A549 (cell line): Measurements from ENCODE around the gene RUFY2. TPM values are rescaled to one million over a fixed set of nuclear protein-coding genes. Genes with fewer than 3 reads are reported as not detected.
"Not testable (repeated sequence)": the region's sequence is repeated elsewhere in the genome, so short reads cannot be mapped to it uniquely, and the experiment has no call there.

Source experiments
- ATAC-seq, 2 experiments: fragments of 200-7000 bp in 1 of 2; fragments of >200 bp in 1 of 2; cut with Nextera tagmentation in 1 of 2; cut with Tn5 transposase in 1 of 2; 3 replicates each; pipeline versions ENCODE4 v1.8.0 to v1.9.1; 2018 to 2020; ENCODE audit warnings: mild to moderate bottlenecking in 1 of 2, moderate library complexity in 1 of 2
- CTCF ChIA-PET: fragments of 300-600 bp; sonication (Branson Sonifier 250); formaldehyde crosslinking; extraction: SDS; loops from one replicate; lab custom pipeline; 2021; ENCODE audit warnings: antibody characterized with exemption, inconsistent platforms; lab: Yijun Ruan, JAX
- POLR2A ChIA-PET: fragments of 350-600 bp; formaldehyde crosslinking; extraction: SDS; loops from one replicate; lab custom pipeline; 2021; ENCODE audit warnings: antibody characterized with exemption, inconsistent platforms; lab: Yijun Ruan, JAX
- DNase-seq, 2 experiments: peaks; one replicate each; pipeline versions ENCODE4 v3.0.0 to v3.0.0-alpha.2; 2011 to 2016; ENCODE audit warnings: low read depth in 1 of 2, low spot score in 1 of 2
- FAIRE-seq: peaks from 2 replicates; lab custom pipeline; 2011; peaks lifted over from hg19 to GRCh38; lab: Jason Lieb, UNC
- H3K27ac ChIP-seq, 2 experiments: fragments of >200 bp; sonication (Bioruptor Twin); formaldehyde crosslinking; 3 replicates each; pipeline ENCODE4 v1.5.1; 2016 to 2017
- H3K4me1 ChIP-seq: fragments of >200 bp; sonication (Bioruptor Twin); formaldehyde crosslinking; 3 replicates; pipeline ENCODE4 v1.6.1; 2016
- H3K4me2 ChIP-seq: fragments of >200 bp; sonication (Bioruptor Twin); formaldehyde crosslinking; 3 replicates; pipeline ENCODE4 v1.6.1; 2016
- H3K4me3 ChIP-seq: fragments of >200 bp; sonication (Bioruptor Twin); formaldehyde crosslinking; 3 replicates; pipeline ENCODE4 v1.5.1; 2016
- H3K9me3 ChIP-seq: fragments of >200 bp; sonication (Bioruptor Twin); formaldehyde crosslinking; 3 replicates; pipeline ENCODE4 v1.6.1; 2016
- BCL3 ChIP-seq: fragments of >200 bp; sonication (Bioruptor Twin); formaldehyde crosslinking; IDR thresholded peaks from 3 replicates; pipeline ENCODE4 v1.6.1; 2016
- BHLHE40 ChIP-seq: IDR thresholded peaks from 2 replicates; pipeline ENCODE4 v1.6.1; 2012; ENCODE audit warnings: low read depth, low read length, inconsistent platforms
- CBX2 ChIP-seq: fragments of 200-600 bp; sonication (generic); IDR thresholded peaks from 2 replicates; pipeline ENCODE4 v1.6.1; 2016; ENCODE audit warnings: low read depth, mild to moderate bottlenecking, borderline replicate concordance
- CBX8 ChIP-seq: fragments of 200-600 bp; sonication (generic); IDR thresholded peaks from 2 replicates; pipeline ENCODE4 v1.6.1; 2016
- CEBPB ChIP-seq, 2 experiments: fragments of >200 bp in 1 of 2; sonication (Bioruptor Twin) in 1 of 2; formaldehyde crosslinking in 1 of 2; IDR thresholded peaks; 2 replicates each; pipeline ENCODE4 v1.6.1; 2012 to 2016
- CHD4 ChIP-seq: fragments of 200-600 bp; sonication (generic); IDR thresholded peaks from 2 replicates; pipeline ENCODE4 v1.6.1; 2016; ENCODE audit warnings: antibody characterized with exemption, mild to moderate bottlenecking, borderline replicate concordance
- CTCF ChIP-seq: fragments of >200 bp; sonication (Bioruptor Twin); formaldehyde crosslinking; IDR thresholded peaks from 3 replicates; pipeline ENCODE4 v1.5.1; 2016
- EHMT2 ChIP-seq: fragments of 200-600 bp; sonication (generic); IDR thresholded peaks from 2 replicates; pipeline ENCODE4 v1.6.1; 2016; ENCODE audit warnings: antibody characterized with exemption, low read depth, mild to moderate bottlenecking, moderate library complexity
- ELK1 ChIP-seq: fragments of 150-350 bp; IDR thresholded peaks from 2 replicates; pipeline ENCODE4 v1.6.1; 2014; ENCODE audit warnings: low read depth, mild to moderate bottlenecking, low read length
- ESRRA ChIP-seq: fragments of 150-350 bp; IDR thresholded peaks from 2 replicates; pipeline ENCODE4 v1.6.1; 2014; ENCODE audit warnings: mild to moderate bottlenecking, low read length, borderline replicate concordance
- FOSB ChIP-seq: fragments of 250-450 bp; sonication (Bioruptor Pico); IDR thresholded peaks from 2 replicates; pipeline ENCODE4 v1.5.0; 2020; ENCODE audit warnings: mild to moderate bottlenecking, moderate library complexity
- FOXS1 ChIP-seq: fragments of 250-450 bp; sonication (Bioruptor Pico); IDR thresholded peaks from 2 replicates; pipeline ENCODE4 v1.5.0; 2020; ENCODE audit warnings: mild to moderate bottlenecking, moderate library complexity
- GATA3 ChIP-seq: IDR thresholded peaks from 2 replicates; pipeline ENCODE4 v1.6.1; 2012; ENCODE audit warnings: borderline replicate concordance
- HDAC2 ChIP-seq: fragments of 200-600 bp; sonication (generic); IDR thresholded peaks from 2 replicates; pipeline ENCODE4 v1.6.1; 2016
- HEYL ChIP-seq: fragments of 250-450 bp; sonication (Bioruptor Pico); IDR thresholded peaks from 2 replicates; pipeline ENCODE4 v1.8.0; 2021; ENCODE audit warnings: mild to moderate bottlenecking, moderate library complexity
- HOXA7 ChIP-seq: fragments of 250-450 bp; sonication (Bioruptor Pico); IDR thresholded peaks from 2 replicates; pipeline ENCODE4 v1.5.0; 2020; ENCODE audit warnings: mild to moderate bottlenecking, moderate library complexity
- HOXB5 ChIP-seq: fragments of 250-450 bp; sonication (Bioruptor Pico); IDR thresholded peaks from 2 replicates; pipeline ENCODE4 v1.5.0; 2020; ENCODE audit warnings: mild to moderate bottlenecking, moderate library complexity
- KDM5A ChIP-seq: fragments of 200-600 bp; sonication (generic); IDR thresholded peaks from 2 replicates; pipeline ENCODE4 v1.6.1; 2016; ENCODE audit warnings: antibody characterized with exemption, mild to moderate bottlenecking
- MAX ChIP-seq: IDR thresholded peaks from 2 replicates; pipeline ENCODE4 v1.6.1; 2012
- NFE2L2 ChIP-seq: fragments of 150-350 bp; conservative IDR thresholded peaks from 2 replicates; pipeline ENCODE4 v1.6.1; 2014; ENCODE audit warnings: low read length
- NPAS2 ChIP-seq: fragments of 250-450 bp; sonication (Bioruptor Pico); IDR thresholded peaks from 2 replicates; pipeline ENCODE4 v1.8.0; 2022; ENCODE audit warnings: mild to moderate bottlenecking, moderate library complexity, borderline replicate concordance
- NR3C1 ChIP-seq: fragments of >200 bp; sonication (Bioruptor Twin); formaldehyde crosslinking; IDR thresholded peaks from 3 replicates; pipeline ENCODE4 v1.6.1; 2017
- POLR2AphosphoS2 ChIP-seq: conservative IDR thresholded peaks from 2 replicates; pipeline ENCODE4 v1.6.1; 2012; ENCODE audit warnings: low read length, improper control_type of control experiment, inconsistent platforms
- RAD21 ChIP-seq, 2 experiments: fragments of >200 bp in 1 of 2; sonication (Bioruptor Twin) in 1 of 2; formaldehyde crosslinking in 1 of 2; IDR thresholded peaks in 1 of 2; conservative IDR thresholded peaks in 1 of 2; 2 replicates in 1 of 2; 3 replicates in 1 of 2; pipeline ENCODE4 v1.6.1; 2012 to 2018; ENCODE audit warnings: inconsistent platforms in 1 of 2
- RARB ChIP-seq: fragments of 250-450 bp; sonication (Bioruptor Pico); IDR thresholded peaks from 2 replicates; pipeline ENCODE4 v1.8.0; 2021; ENCODE audit warnings: mild to moderate bottlenecking, moderate library complexity
- RCOR1 ChIP-seq: fragments of 150-350 bp; IDR thresholded peaks from 2 replicates; pipeline ENCODE4 v1.6.1; 2014; ENCODE audit warnings: antibody characterized with exemption, low read length, low read depth
- RFX5 ChIP-seq: fragments of 450-650 bp; IDR thresholded peaks from 2 replicates; pipeline ENCODE4 v1.7.1; 2014; ENCODE audit warnings: antibody characterized with exemption, mild to moderate bottlenecking, moderate library complexity
- SMC3 ChIP-seq: fragments of >200 bp; sonication (Bioruptor Twin); formaldehyde crosslinking; IDR thresholded peaks from 3 replicates; pipeline ENCODE4 v1.6.1; 2018; ENCODE audit warnings: inconsistent platforms
- SREBF2 ChIP-seq: fragments of 450-650 bp; IDR thresholded peaks from 2 replicates; pipeline ENCODE4 v1.6.1; 2014; ENCODE audit warnings: mild to moderate bottlenecking, moderate library complexity
- TFCP2L1 ChIP-seq: fragments of 250-450 bp; sonication (Bioruptor Pico); IDR thresholded peaks from 2 replicates; pipeline ENCODE4 v1.5.0; 2021; ENCODE audit warnings: mild to moderate bottlenecking
- USF2 ChIP-seq: fragments of 450-650 bp; IDR thresholded peaks from 2 replicates; pipeline ENCODE4 v1.6.1; 2014; ENCODE audit warnings: antibody characterized with exemption
- ZC3H11A ChIP-seq: fragments of 450-650 bp; IDR thresholded peaks from 2 replicates; pipeline ENCODE4 v1.6.1; 2014; ENCODE audit warnings: antibody characterized with exemption, mild to moderate bottlenecking
- ZFP36 ChIP-seq: fragments of 450-650 bp; IDR thresholded peaks from 2 replicates; pipeline ENCODE4 v1.6.1; 2014; ENCODE audit warnings: borderline replicate concordance; ENCODE audit not compliant: partially characterized antibody
- ZNF302 ChIP-seq: fragments of 250-450 bp; sonication (Bioruptor Pico); IDR thresholded peaks from 2 replicates; pipeline ENCODE4 v1.9.0; 2021; ENCODE audit warnings: inconsistent platforms, mild to moderate bottlenecking, moderate library complexity
- WGBS: methylation state at CpG from one replicate; pipeline ENCODE4 v1.1.6; 2017; ENCODE audit errors: missing lambda C conversion rate; 5-methylcytosine and 5-hydroxymethylcytosine counted together
- polyA plus RNA-seq, 4 experiments: library from polyadenylated mRNA; depleted of rRNA in 3 of 4; stranded (reverse); fragments of >200 nt; fragmentation: RNase III in 1 of 4; extraction: RNeasy Plus Mini Kit Qiagen cat#74134 plus additional on column Dnase treatment in 1 of 4; gene quantifications; 2 replicates in 3 of 4; 3 replicates in 1 of 4; pipeline ENCODE4 v1.2.3, GENCODE V29; 2011 to 2017

The RUFY2 gene
- polyA plus RNA-seq, 2 of the 4 experiments (the other 2 are of a cell fraction), result 7.9 to 20.3 TPM

GRCh38 chr10:68327889-68328786, 78.9 kb downstream of the RUFY2 start:
- TF ChIP-seq RCOR1, result no peak
- no peak for TF ChIP-seq FOSB
- TF ChIP-seq GATA3, result no peak
- TF ChIP-seq RFX5, result no peak
- TF ChIP-seq FOXS1 (CRISPR knock-in tag), result no peak
- TF ChIP-seq NFE2L2, result no peak
- TF ChIP-seq NR3C1, result no peak
- TF ChIP-seq ZC3H11A, result no peak
- no peak for TF ChIP-seq ZNF302 (CRISPR knock-in tag)
- TF ChIP-seq USF2, result peak; percentile 98
- TF ChIP-seq BCL3, result 0 out of 3 replicates have a peak, but pooled peaks have one; percentile 20
- TF ChIP-seq ZFP36, result no peak
- TF ChIP-seq POLR2AphosphoS2, result no peak
- no peak for TF ChIP-seq TFCP2L1
- peak; percentile 39 for TF ChIP-seq MAX
- no peak for TF ChIP-seq HOXA7 (CRISPR knock-in tag)
- no peak for TF ChIP-seq SMC3
- TF ChIP-seq CTCF, result no peak
- no peak for TF ChIP-seq EHMT2
- no peak for TF ChIP-seq RAD21 (conservative IDR thresholded peaks at IDR 0.05 in 1 of 2, IDR thresholded peaks at IDR 0.05 in 1 of 2)
- TF ChIP-seq ESRRA, result no peak
- TF ChIP-seq HDAC2, result no peak
- peak; percentile 82 for TF ChIP-seq NPAS2 (CRISPR knock-in tag)
- peak; percentile 60 to 76 for TF ChIP-seq CEBPB (IDR thresholded peaks at IDR 0.05)
- no peak for TF ChIP-seq CHD4
- no peak for TF ChIP-seq SREBF2
- TF ChIP-seq RARB (CRISPR knock-in tag), result no peak
- no peak for TF ChIP-seq HOXB5 (CRISPR knock-in tag)
- TF ChIP-seq HEYL (CRISPR knock-in tag), result no peak
- TF ChIP-seq CBX8, result no peak
- TF ChIP-seq KDM5A, result no peak
- TF ChIP-seq BHLHE40, result no peak
- no peak for TF ChIP-seq CBX2
- TF ChIP-seq ELK1, result no peak
- peaks cover 30% of the 10 kb centered on the region for H3K4me1 ChIP-seq
- H3K27ac ChIP-seq, result peak overlapping the region; percentile 77 to 80
- peak overlapping the region; percentile 88 for H3K4me2 ChIP-seq
- peak overlapping the region; percentile 24; the same call in 2 of the 3 replicates for H3K4me3 ChIP-seq
- ATAC-seq (no peak), DNase-seq (peak; percentile 62 to 73), FAIRE-seq (no peak)
- WGBS, result 2% methylated on average over 4 of the region's 4 CpGs
- ChIA-PET CTCF (interaction anchor here (0.6 to 1.3 kb wide), 3 partner anchors 10 to 20 kb away, joined by 3 to 4 read pairs (median 3); no protein-coding TSS in a partner anchor), POLR2A (interaction anchor here (0.7 to 1.1 kb wide), 2 partner anchors 79 to 221 kb away, joined by 3 read pairs; partner anchors contain the start of gene RUFY2)
- H3K9me3 ChIP-seq, result no peaks in the 10 kb centered on the region

- H3K4me3 ChIP-seq, H3K9me3 ChIP-seq, H3K4me2 ChIP-seq, DNase-seq, H3K27ac ChIP-seq, POLR2A ChIA-PET, ATAC-seq, FAIRE-seq: not testable (repeated sequence)
- H3K4me1 ChIP-seq, result peaks cover 21% of the 10 kb centered on the region
- CTCF ChIA-PET, result interaction anchor here (0.9 kb wide), 1 partner anchor 9 kb away, joined by 3 read pairs; no protein-coding TSS in a partner anchor
- WGBS, result 66% methylated on average over 4 of the region's 4 CpGs
Measured at GRCh38 chr10:68324396-68324795, 82.7 kb downstream of the RUFY2 start.
